Stimulated activated CD4-positive, alpha-beta T cell treated with anti-CD3 and anti-CD28 coated beads, Interleukin-15, amount 100 ng/mL, for 24 hours (primary cell): ENCODE data around the gene HTR4.
A peak's percentile ranks its signal among the peaks of the same experiment; 100 is the strongest.

Experiments used
- DNase-seq: peaks from one replicate; pipeline ENCODE4 v3.0.0-alpha.2; 2020

The HTR4 gene

GRCh38 chr5:148524721-148525120 lies 129.6 kb downstream of the HTR4 start:
- no peak for DNase-seq

GRCh38 chr5:148523139-148523538 lies 131.2 kb downstream of the HTR4 start:
- DNase-seq, result no peak

GRCh38 chr5:148515460-148515859 lies 138.9 kb downstream of the HTR4 start:
- DNase-seq, result no peak

- DNase-seq, result no peak
These were observed 140.0 kb downstream of the HTR4 start for GRCh38 chr5:148514344-148514743.

- no peak for DNase-seq
These were observed 141.8 kb downstream of the HTR4 start for GRCh38 chr5:148512498-148512897.

- no peak for DNase-seq
These were observed 142.4 kb downstream of the HTR4 start for GRCh38 chr5:148511810-148512347.

- no peak for DNase-seq
These were observed 144.4 kb downstream of the HTR4 start for GRCh38 chr5:148509893-148510292.

- no peak for DNase-seq
These were observed 146.7 kb downstream of the HTR4 start for GRCh38 chr5:148507648-148508047.

GRCh38 chr5:148499452-148499851 lies 154.9 kb downstream of the HTR4 start:
- DNase-seq, result no peak

- DNase-seq, result no peak
These were observed 156.6 kb downstream of the HTR4 start for GRCh38 chr5:148497757-148498156.

GRCh38 chr5:148492351-148492750 lies 162.0 kb downstream of the HTR4 start:
- DNase-seq, result no peak

- no peak for DNase-seq
These were observed 162.5 kb downstream of the HTR4 start for GRCh38 chr5:148491793-148492184.

- no peak for DNase-seq
These were observed 163.1 kb downstream of the HTR4 start for GRCh38 chr5:148491015-148491792.

GRCh38 chr5:148488757-148489156 lies 165.6 kb downstream of the HTR4 start:
- DNase-seq, result no peak

- DNase-seq, result no peak
These were observed 167.9 kb downstream of the HTR4 start for GRCh38 chr5:148486456-148486855.

- no peak for DNase-seq
These were observed 169.7 kb downstream of the HTR4 start for GRCh38 chr5:148484651-148485050.

GRCh38 chr5:148483750-148484149 lies 170.6 kb downstream of the HTR4 start:
- DNase-seq, result no peak

- DNase-seq, result peak; percentile 76
These were observed 171.4 kb downstream of the HTR4 start for GRCh38 chr5:148482697-148483462.

- no peak for DNase-seq
These were observed 172.1 kb downstream of the HTR4 start for GRCh38 chr5:148482196-148482595.

GRCh38 chr5:148477429-148477828 lies 176.9 kb downstream of the HTR4 start:
- no peak for DNase-seq

- no peak for DNase-seq
These were observed 178.0 kb downstream of the HTR4 start for GRCh38 chr5:148476302-148476701.

GRCh38 chr5:148474025-148474511 lies 180.3 kb downstream of the HTR4 start:
- DNase-seq, result no peak

GRCh38 chr5:148471379-148471778 lies 182.9 kb downstream of the HTR4 start:
- no peak for DNase-seq

- DNase-seq, result no peak
These were observed 184.8 kb downstream of the HTR4 start for GRCh38 chr5:148469501-148469935.
